Heart left ventricle (tissue), 11 donors: Measurements from ENCODE around the gene TMEM91. TPM values are rescaled to one million over a fixed set of nuclear protein-coding genes. Genes with fewer than 3 reads are reported as not detected.

ENCODE experiments used
- polyA plus RNA-seq, 2 donors: library from polyadenylated mRNA; stranded (reverse); fragments of 200-250 nt; gene quantifications; one replicate each; pipeline ENCODE4 v1.2.3, GENCODE V29; 2013
- total RNA-seq, 9 donors: library from RNA; depleted of rRNA in 2 of 9; stranded (reverse); fragments of >200 nt in 2 of 9; fragmentation: NEBNext Ultra II Directional in 3 of 9; extraction: Animal tissue kit (Norgen Biotek cat#: 25700) in 3 of 9; gene quantifications; one replicate each; pipeline versions ENCODE4 v1.1.0 to v1.2.4, GENCODE V29; 2016 to 2023
- donor health status: ischemic (EF 13 %, LVEDD 7.1; RV severe dilation, severe dysfunction).
- donor health status: healthy with polysubstance abuse.
- donor health status: DM: no; HTN: yes; CAD: no.
- donor health status: DM: no; HTN: no; CAD: no.
- donor health status: ischemic (EF 25% LVEDD 5.7; RV mildly dilated, moderate dysfunction).
- donor health status: healthy.
- donor health status: DM: yes; HTN: yes; CAD: no.
- donor health status: PGD.
- donor health status: nonischemic (EF 23%, LVEDD 6.1; RV moderate dilation, normal function).

TMEM91 gene
- total and polyA plus RNA-seq, 11 donors: 1.0 to 6.7 (median 2.5) TPM

Other genes starting within 250 kb of the TMEM91 start
- gene CYP2S1, start 183.3 kb upstream of the TMEM91 start, total RNA-seq: 1 to 10 TPM in 2 of 9 donors, under 1 TPM in 7; 0.18 to 3.8 (median 0.37) TPM
- under 1 TPM; 0.11 to 0.35 TPM for gene CYP2S1, start 183.3 kb upstream of the TMEM91 start, polyA plus RNA-seq
- gene AXL, start 157.3 kb upstream of the TMEM91 start, total RNA-seq: 10 to 100 TPM in 7 of 9 donors, 1 to 10 TPM in 2; 9.3 to 62.5 (median 13.2) TPM
- gene AXL, start 157.3 kb upstream of the TMEM91 start, polyA plus RNA-seq: 10 to 100 TPM in 1 of 2 donors, 1 to 10 TPM in 1; 5.0 to 21.1 TPM
- 100 to 1,000 TPM in 7 of 9 donors, 10 to 100 TPM in 2; 88.7 to 138 (median 115) TPM for gene HNRNPUL1, start 112.2 kb upstream of the TMEM91 start, total RNA-seq
- 10 to 100 TPM; 64.2 to 91.0 TPM for gene HNRNPUL1, start 112.2 kb upstream of the TMEM91 start, polyA plus RNA-seq
- 10 to 100 TPM; 10.0 to 22.2 (median 14.2) TPM for gene CCDC97, start 66.4 kb upstream of the TMEM91 start, total RNA-seq
- 10 to 100 TPM; 12.8 to 16.0 TPM for gene CCDC97, start 66.4 kb upstream of the TMEM91 start, polyA plus RNA-seq
- gene TGFB1, start 22.6 kb upstream of the TMEM91 start, total RNA-seq: 10 to 100 TPM in 8 of 9 donors, 1 to 10 TPM in 1; 9.4 to 68.8 (median 13.9) TPM
- gene TGFB1, start 22.6 kb upstream of the TMEM91 start, polyA plus RNA-seq: 10 to 100 TPM; 13.4 to 24.0 TPM
- gene B9D2, start 12.4 kb upstream of the TMEM91 start, total RNA-seq: 1 to 10 TPM; 2.0 to 5.1 (median 3.3) TPM
- 10 to 100 TPM in 1 of 2 donors, 1 to 10 TPM in 1; 1.9 to 14.6 TPM for gene B9D2, start 12.4 kb upstream of the TMEM91 start, polyA plus RNA-seq
- gene EXOSC5, start 20.8 kb downstream of the TMEM91 start, total RNA-seq: 10 to 100 TPM in 8 of 9 donors, 1 to 10 TPM in 1; 9.6 to 18.6 (median 13.7) TPM
- gene EXOSC5, start 20.8 kb downstream of the TMEM91 start, polyA plus RNA-seq: 10 to 100 TPM; 21.2 to 40.4 TPM
- gene BCKDHA, start 21.3 kb downstream of the TMEM91 start, total RNA-seq: 100 to 1,000 TPM in 2 of 9 donors, 10 to 100 TPM in 7; 32.0 to 149 (median 39.2) TPM
- 10 to 100 TPM; 39.1 to 74.4 TPM for gene BCKDHA, start 21.3 kb downstream of the TMEM91 start, polyA plus RNA-seq
- 10 to 100 TPM in 3 of 9 donors, 1 to 10 TPM in 6; 6.4 to 11.5 (median 9.4) TPM for gene B3GNT8, start 50.8 kb downstream of the TMEM91 start, total RNA-seq
- gene B3GNT8, start 50.8 kb downstream of the TMEM91 start, polyA plus RNA-seq: 10 to 100 TPM in 1 of 2 donors, 1 to 10 TPM in 1; 5.0 to 12.6 TPM
- gene DMAC2, start 63.4 kb downstream of the TMEM91 start, total RNA-seq: 100 to 1,000 TPM in 6 of 9 donors, 10 to 100 TPM in 3; 67.9 to 138 (median 102) TPM
- 100 to 1,000 TPM; 121 to 130 TPM for gene DMAC2, start 63.4 kb downstream of the TMEM91 start, polyA plus RNA-seq
- gene ERICH4, start 66.6 kb downstream of the TMEM91 start, total RNA-seq: under 1 TPM in 1 of 9 donors, not detected in 8; 0.30 TPM
- under 1 TPM in 1 of 2 donors, not detected in 1; 0.10 TPM for gene ERICH4, start 66.6 kb downstream of the TMEM91 start, polyA plus RNA-seq
- gene CEACAM21, start 199.6 kb downstream of the TMEM91 start, total RNA-seq: 1 to 10 TPM in 2 of 9 donors, under 1 TPM in 6, not detected in 1; 0.27 to 5.7 (median 0.66) TPM
- gene CEACAM21, start 199.6 kb downstream of the TMEM91 start, polyA plus RNA-seq: under 1 TPM in 1 of 2 donors, not detected in 1; 0.50 TPM